GM12801 (cell line): ENCODE data around the gene PAK4.

ENCODE experiments used
- TF ChIP-seq, protein P1 (sequence below): IDR thresholded peaks from one replicate; pipeline ENCODE4 v1.5.1; 2011; ENCODE audit warnings: control low read depth; ENCODE audit not compliant: insufficient read length; ENCODE audit errors: extremely low read depth

The PAK4 gene

DNA sequence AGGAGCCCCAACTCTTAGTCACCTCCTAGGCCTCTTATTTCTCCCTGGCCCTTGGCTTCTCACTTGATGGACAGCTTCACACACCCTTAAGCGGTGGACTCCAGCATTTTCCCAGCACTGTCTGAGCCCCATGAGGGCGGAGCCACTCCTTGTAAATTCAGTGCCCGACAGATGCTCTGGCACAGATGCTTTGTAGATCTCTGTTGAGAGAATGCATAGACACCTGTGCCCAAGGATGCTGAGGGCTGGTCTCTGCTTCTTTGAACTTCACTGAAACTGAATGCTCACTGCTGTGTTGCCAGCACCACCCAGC, 75.2 kb downstream of the PAK4 start:
- TF ChIP-seq, protein P1, sequence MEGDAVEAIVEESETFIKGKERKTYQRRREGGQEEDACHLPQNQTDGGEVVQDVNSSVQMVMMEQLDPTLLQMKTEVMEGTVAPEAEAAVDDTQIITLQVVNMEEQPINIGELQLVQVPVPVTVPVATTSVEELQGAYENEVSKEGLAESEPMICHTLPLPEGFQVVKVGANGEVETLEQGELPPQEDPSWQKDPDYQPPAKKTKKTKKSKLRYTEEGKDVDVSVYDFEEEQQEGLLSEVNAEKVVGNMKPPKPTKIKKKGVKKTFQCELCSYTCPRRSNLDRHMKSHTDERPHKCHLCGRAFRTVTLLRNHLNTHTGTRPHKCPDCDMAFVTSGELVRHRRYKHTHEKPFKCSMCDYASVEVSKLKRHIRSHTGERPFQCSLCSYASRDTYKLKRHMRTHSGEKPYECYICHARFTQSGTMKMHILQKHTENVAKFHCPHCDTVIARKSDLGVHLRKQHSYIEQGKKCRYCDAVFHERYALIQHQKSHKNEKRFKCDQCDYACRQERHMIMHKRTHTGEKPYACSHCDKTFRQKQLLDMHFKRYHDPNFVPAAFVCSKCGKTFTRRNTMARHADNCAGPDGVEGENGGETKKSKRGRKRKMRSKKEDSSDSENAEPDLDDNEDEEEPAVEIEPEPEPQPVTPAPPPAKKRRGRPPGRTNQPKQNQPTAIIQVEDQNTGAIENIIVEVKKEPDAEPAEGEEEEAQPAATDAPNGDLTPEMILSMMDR = no peak

DNA sequence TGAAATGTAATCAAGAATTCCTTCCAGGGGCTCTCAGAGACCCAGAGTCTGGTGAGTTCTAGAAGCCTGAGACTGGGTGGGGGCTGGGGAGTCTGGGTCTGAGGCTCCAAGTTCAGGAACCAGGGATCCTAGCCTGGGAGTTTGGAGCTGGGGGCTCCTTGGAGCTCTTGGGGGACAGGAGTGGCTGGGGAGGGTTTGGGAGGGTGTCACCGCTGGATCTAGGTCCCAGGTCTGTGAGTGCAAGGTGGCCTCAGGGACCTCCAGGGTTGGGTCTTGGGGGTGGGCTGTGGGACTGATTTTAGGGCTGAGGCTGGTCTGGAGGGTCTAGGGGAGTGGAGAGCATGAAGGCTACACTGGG, 77.4 kb downstream of the PAK4 start:
- TF ChIP-seq, protein P1 = no peak

DNA sequence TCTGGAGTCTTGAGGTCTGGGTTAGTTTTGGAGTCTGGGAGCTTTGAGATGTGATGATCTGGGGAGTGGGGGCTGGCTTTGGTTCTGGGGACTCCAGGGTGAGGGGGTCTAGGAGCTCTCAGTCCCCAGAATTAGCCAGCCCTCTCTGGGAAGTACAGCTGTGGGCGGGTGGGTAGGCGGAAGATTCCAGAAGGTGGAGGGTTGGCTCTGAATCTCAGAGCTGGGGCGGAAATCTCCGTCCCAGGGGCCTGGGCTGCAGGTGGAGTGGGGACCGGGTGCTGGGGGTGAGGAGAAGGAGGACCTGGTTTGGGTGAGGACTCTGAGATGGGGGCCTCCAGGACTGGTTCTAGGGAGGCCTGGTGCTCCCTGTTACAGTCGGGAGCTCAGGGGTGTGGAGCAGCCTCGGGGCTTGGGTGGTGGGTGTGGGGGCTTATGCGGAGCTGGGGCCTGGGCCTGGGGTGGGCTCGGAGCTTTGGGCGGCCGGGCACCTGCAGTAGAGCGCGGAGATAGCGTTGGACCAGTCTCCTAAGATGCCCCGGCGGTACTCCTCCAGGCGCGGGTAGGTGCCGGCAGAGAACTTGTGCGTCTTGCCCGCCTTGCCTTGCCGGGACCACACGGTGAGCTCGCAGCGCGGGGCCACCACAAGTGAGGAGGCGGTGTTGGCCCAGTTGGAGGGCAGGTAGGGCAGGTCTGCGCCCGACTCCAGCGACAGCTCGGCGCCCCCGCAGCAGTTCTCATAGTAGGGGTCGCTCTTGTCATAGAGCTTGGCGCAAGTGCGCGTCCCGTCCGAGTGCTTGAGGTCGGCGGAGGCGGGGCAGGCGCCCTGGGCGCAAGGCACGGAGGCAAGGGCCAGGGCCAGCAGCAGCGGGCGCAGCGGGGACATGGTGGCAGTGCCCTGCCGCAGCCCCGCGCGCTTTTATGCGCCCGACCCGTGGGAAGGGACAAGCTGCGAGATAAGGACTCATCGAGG, 78.1 kb downstream of the PAK4 start, which contains the start of gene SYCN:
Gene SYCN, minus strand, starts transcription at position 892 of the 970 bp plus-strand sequence. Its CDS starts 9 bp downstream, at position 883.
- TF ChIP-seq, protein P1 = no peak

DNA sequence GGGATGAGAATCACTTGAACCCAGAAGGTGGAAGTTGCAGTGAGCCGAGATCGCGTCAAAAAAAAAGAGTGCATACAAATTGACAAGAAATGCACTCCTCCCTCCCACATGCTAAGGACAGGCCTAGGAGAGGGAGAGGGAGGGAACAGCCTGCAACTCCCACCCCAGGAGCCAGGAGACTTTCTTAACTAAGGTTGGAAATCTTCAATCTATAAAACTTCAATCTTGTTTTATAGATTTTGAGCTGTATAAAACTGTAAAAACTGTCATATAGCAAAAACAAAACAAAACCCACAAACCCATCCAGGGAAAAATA, 79.8 kb downstream of the PAK4 start:
- TF ChIP-seq, protein P1 = no peak

DNA sequence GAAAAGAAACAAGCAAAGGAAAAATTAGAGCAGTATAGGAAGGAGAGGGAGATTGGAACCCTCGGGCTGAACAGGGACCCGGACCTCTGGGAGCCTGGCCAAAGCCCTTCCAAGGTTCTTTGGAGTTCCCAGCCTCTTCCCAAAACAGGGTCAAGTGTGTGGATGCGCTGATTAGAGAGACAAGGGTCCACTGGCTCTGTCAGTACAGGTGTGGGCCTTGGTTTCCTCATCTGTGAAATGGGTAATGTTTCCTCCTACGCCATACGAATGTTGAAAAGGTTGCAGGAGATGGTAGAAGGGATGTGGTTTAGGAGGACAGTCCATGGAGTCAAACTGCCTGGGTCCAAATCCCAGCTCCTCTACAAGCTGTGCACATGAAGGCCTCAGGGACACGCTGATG, 80.5 kb downstream of the PAK4 start:
- TF ChIP-seq, protein P1 = no peak

DNA sequence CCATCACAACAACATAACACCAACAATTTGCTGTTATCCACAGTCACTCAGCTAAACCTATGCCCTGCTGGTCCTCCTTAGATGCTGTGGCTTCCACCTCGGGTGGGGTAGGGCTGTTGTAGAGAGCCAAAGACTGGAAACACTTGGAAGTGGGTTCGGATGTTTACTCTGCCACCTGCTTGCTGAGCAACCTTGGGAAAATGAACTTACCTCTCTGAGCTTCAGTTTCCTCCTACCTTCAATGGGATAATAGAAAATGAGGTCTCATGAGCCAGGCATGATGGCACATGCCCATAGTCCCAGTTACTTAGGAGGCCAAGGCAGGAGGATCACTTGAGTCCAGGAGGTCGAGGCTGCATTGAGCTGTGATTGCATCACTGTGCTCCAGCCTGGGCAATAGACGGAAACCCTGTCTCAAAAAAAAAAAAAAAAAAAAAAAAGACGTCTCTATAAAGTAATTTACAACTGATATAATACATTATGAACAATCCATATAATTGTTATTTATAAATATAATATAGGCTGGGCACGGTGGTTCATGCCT, 81.8 kb downstream of the PAK4 start:
- TF ChIP-seq, protein P1 = no peak

DNA sequence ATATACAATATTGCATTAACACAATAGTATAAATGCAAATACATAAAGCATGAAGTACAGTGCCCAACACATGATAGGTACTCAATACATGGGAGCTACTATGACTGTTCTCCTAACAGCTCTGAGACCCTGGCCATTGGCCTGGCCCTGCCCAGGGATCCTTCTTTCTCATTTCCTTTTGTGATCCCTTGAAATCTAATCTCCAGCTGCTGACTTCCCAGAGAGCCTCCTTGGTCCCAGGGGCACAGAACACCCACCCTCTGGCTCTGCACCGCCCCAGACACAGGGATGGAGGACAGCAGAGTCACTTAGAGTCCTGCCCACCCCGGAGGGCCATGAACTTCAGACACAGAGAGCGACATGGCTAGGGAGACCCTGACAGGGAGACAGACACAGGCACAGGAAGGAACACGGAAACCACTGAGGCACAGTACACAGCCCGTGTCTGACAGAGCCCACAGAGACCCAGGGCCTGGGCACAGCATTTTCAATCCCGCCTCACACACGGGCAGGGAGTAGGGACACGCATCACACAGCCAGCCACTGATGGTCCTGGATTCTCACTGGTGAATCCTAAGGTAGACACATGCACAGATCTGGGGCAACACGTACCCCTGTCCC, 82.7 kb downstream of the PAK4 start:
- TF ChIP-seq, protein P1 = no peak
